Activated CD4-positive, alpha-beta T cell treated with anti-CD3 and anti-CD28 coated beads for 36 hours (primary cell): Measurements from ENCODE around the gene RNU5B-1. TPM values are rescaled to one million over a fixed set of nuclear protein-coding genes. Genes with fewer than 3 reads are reported as not detected.

Experiments used
- ATAC-seq: fragments of 200-7000 bp; cut with Tn5 transposase; one replicate; pipeline ENCODE4 v1.10.0; 2021; ENCODE audit warnings: mild to moderate bottlenecking, moderate library complexity
- CTCF ChIA-PET: fragments of 350-600 bp; sonication (Branson Sonifier 250); formaldehyde crosslinking; loops from one replicate; lab custom pipeline; 2021; ENCODE audit warnings: antibody characterized with exemption; lab: Charles Lee
- POLR2A ChIA-PET: fragments of 350-600 bp; sonication (Branson Sonifier 250); formaldehyde crosslinking; loops from one replicate; lab custom pipeline; 2021; ENCODE audit warnings: antibody characterized with exemption, inconsistent platforms; lab: Charles Lee
- DNase-seq: peaks from one replicate; pipeline ENCODE4 v3.0.0-alpha.2; 2020
- H3K27ac Mint-ChIP-seq: one replicate; pipeline ENCODE4 v1.8.0; 2021; ENCODE audit warnings: mixed read lengths
- H3K27me3 Mint-ChIP-seq: one replicate; pipeline ENCODE4 v1.8.0; 2021; ENCODE audit warnings: mixed read lengths
- H3K36me3 Mint-ChIP-seq: one replicate; pipeline ENCODE4 v1.8.0; 2021; ENCODE audit warnings: low read depth, mixed read lengths
- H3K4me1 Mint-ChIP-seq: one replicate; pipeline ENCODE4 v1.8.0; 2021; ENCODE audit warnings: mixed read lengths
- H3K4me3 Mint-ChIP-seq: one replicate; pipeline ENCODE4 v1.8.0; 2021; ENCODE audit warnings: mild to moderate bottlenecking, moderate library complexity, mixed read lengths
- H3K9me3 Mint-ChIP-seq: one replicate; pipeline ENCODE4 v1.8.0; 2021; ENCODE audit warnings: low read depth, mixed read lengths
- intact Hi-C, 2 experiments: fragments of 100-400 bp; cut with DNase I in 1 of 2; cut with micrococcal nuclease in 1 of 2; formaldehyde crosslinking; loops; one replicate each; pipeline versions ENCODE4 v1.14.2 to v1.15.1; 2022 to 2024; cut with DNase I, micrococcal nuclease
- total RNA-seq, 2 experiments: library from RNA; stranded (reverse); gene quantifications; one replicate each; pipeline ENCODE4 v1.2.3, GENCODE V29; 2021

Gene RNU5B-1
- total RNA-seq, 2 experiments from 2014 or later = not detected

GRCh38 chr15:65334586-65335231 is 30.2 kb downstream of the RNU5B-1 start:
- DNase-seq = no peak
- Mint-ChIP-seq H3K4me1 (no peaks in the 10 kb centered on the region), H3K36me3 (no peaks in the 10 kb centered on the region), H3K9me3 (no peaks in the 10 kb centered on the region), H3K27ac (no peak overlapping the region), H3K27me3 (peaks cover 4% of the 10 kb centered on the region), H3K4me3 (no peak overlapping the region)
- POLR2A ChIA-PET = no interaction called here
- CTCF ChIA-PET = no interaction called here
- ATAC-seq = no peak
- intact Hi-C loops = no loop called here

GRCh38 chr15:65335278-65336055 is 31.0 kb downstream of the RNU5B-1 start:
- H3K4me3 Mint-ChIP-seq = no peak overlapping the region
- no peak for ATAC-seq
- H3K27me3 Mint-ChIP-seq = peaks cover 2% of the 10 kb centered on the region
- no peak for DNase-seq
- H3K36me3 Mint-ChIP-seq = no peaks in the 10 kb centered on the region
- no peaks in the 10 kb centered on the region for H3K4me1 Mint-ChIP-seq
- ChIA-PET POLR2A (interaction anchor here (0.6 kb wide), 1 partner anchor 30 kb away, joined by 5 read pairs; no protein-coding TSS in a partner anchor), CTCF (no interaction called here)
- H3K9me3 Mint-ChIP-seq = no peaks in the 10 kb centered on the region
- intact Hi-C loops = no loop called here
- no peak overlapping the region for H3K27ac Mint-ChIP-seq

DNA sequence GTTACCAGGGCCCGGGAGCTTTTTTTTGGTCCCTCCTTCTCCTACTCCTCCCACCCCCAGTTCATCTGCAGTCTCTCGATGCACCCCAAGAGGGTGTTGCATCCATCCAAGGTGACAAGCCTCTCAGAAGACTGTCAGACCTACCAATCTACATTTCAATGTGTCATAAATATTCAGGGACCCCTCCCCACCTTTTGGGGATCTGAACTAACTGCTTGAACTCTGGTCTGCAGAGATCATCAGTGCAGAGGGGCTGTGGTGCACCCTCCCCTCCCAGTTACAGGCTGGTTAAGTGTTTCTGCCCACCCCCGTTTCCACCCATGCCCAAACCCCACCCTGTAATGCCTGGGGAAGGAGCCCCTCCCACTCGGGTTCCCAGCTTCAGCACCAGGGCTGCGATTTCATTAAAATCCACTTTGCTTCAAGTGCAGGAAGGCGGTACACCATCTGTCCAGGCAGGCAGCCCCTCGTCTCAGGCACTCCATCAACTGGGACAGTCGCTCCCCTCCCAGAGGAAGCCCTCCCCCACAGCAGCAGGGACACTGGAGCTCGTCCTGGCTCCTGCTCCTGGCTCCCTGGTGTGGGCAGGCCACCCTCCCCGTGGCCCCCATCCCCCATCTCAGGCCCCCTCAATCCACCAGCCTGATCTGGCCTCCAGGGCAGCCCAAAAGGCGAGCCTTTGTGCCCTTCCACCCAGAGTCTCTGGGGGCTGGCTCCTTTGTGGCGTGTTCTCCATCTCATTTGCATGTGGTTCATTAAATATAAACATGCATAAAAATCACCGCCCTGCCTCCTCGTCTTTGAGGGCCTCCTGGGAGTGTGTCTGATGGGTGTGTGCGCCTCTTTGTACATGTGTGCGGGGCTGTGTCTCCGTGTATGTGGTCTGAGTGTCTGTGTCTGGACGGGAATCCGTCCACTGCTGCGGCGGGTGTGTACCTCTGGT is 32.3 kb downstream of the RNU5B-1 start:
- ChIA-PET CTCF (interaction anchor here (2.5 kb wide), 1 partner anchor 18 kb away, joined by 11 read pairs; no protein-coding TSS in a partner anchor), POLR2A (interaction anchor here (0.6 kb wide), 1 partner anchor 31 kb away, joined by 5 read pairs; no protein-coding TSS in a partner anchor)
- H3K4me1 Mint-ChIP-seq = no peaks in the 10 kb centered on the region
- H3K9me3 Mint-ChIP-seq = no peaks in the 10 kb centered on the region
- H3K27me3 Mint-ChIP-seq = peaks cover 4% of the 10 kb centered on the region
- DNase-seq (no peak), ATAC-seq (no peak)
- intact Hi-C loops = no loop called here
- H3K27ac Mint-ChIP-seq = no peak overlapping the region
- no peak overlapping the region for H3K4me3 Mint-ChIP-seq
- no peaks in the 10 kb centered on the region for H3K36me3 Mint-ChIP-seq

DNA sequence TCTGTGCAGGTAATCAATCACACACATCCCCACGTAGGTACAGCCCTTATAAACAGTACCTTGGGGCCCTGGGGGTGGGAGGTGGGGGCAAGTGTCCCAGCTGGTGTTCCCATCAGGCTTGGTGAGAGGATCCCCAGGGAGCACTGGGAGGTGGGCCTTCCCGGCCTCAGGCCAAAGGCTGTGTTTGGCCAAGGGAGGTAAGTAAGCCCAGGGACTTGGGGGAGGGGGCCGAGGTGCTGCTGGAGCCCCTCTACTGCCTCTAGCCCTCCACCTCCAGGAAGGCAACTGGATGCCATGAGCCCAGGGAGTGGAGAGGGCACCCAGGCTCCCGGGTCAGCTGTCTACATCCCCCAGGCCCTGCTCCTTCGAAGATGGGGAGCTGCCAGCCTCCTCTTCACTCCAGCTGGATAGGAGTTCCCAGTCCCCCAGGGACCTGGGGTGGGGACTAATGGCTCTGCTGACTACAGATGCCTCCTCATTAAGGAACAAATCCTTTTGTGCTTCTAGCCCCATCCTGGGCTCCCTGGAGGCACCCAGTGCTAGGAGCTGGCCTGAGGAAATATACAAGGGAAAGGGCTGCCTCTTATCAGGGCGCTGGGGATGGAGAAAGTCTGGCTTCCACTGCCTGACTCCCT is 33.1 kb downstream of the RNU5B-1 start:
- H3K27me3 Mint-ChIP-seq = peaks cover 4% of the 10 kb centered on the region
- H3K4me1 Mint-ChIP-seq = no peaks in the 10 kb centered on the region
- ChIA-PET POLR2A (interaction anchor here (1.3 kb wide), 1 partner anchor 33 kb away, joined by 3 read pairs; the partner anchor contains the start of gene RNU5B-1), CTCF (interaction anchor here (0.8 to 2.5 kb wide), 4 partner anchors 12 to 47 kb away, joined by 3 to 11 read pairs (median 4); no protein-coding TSS in a partner anchor)
- H3K4me3 Mint-ChIP-seq = no peak overlapping the region
- H3K27ac Mint-ChIP-seq = no peak overlapping the region
- no peak for DNase-seq
- intact Hi-C loops = no loop called here
- no peak for ATAC-seq
- H3K9me3 Mint-ChIP-seq = no peaks in the 10 kb centered on the region
- no peaks in the 10 kb centered on the region for H3K36me3 Mint-ChIP-seq

DNA sequence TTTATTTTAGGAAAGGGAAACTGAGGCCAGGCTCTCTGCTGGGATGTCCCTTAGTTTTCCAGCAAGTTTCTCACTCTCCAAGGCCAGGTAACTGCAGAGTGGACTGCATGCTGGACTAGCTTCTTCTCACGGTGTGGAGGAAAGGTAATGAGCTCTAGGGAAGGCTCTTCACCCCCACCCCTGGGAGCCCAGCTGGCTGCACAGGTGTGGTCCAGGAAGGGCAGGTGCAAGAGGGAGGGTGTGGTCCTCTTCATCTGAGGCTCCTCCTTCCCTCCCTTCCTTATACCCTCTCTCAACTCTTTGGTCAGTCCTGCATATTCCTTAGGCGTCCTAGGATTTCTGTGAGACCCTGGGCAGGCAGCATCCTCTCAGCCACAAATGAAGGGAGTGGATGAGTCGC is 33.9 kb downstream of the RNU5B-1 start:
- H3K27ac Mint-ChIP-seq = no peak overlapping the region
- ChIA-PET POLR2A (interaction anchor here (1.3 kb wide), 1 partner anchor 34 kb away, joined by 3 read pairs; the partner anchor contains the start of gene RNU5B-1), CTCF (interaction anchor here (0.7 to 2.5 kb wide), 6 partner anchors 11 to 47 kb away, joined by 3 to 11 read pairs (median 3); no protein-coding TSS in a partner anchor)
- ATAC-seq = no peak
- no peak overlapping the region for H3K4me3 Mint-ChIP-seq
- H3K4me1 Mint-ChIP-seq = no peaks in the 10 kb centered on the region
- H3K36me3 Mint-ChIP-seq = no peaks in the 10 kb centered on the region
- no peaks in the 10 kb centered on the region for H3K9me3 Mint-ChIP-seq
- peaks cover 4% of the 10 kb centered on the region for H3K27me3 Mint-ChIP-seq
- DNase-seq = no peak
- intact Hi-C loops = no loop called here

DNA sequence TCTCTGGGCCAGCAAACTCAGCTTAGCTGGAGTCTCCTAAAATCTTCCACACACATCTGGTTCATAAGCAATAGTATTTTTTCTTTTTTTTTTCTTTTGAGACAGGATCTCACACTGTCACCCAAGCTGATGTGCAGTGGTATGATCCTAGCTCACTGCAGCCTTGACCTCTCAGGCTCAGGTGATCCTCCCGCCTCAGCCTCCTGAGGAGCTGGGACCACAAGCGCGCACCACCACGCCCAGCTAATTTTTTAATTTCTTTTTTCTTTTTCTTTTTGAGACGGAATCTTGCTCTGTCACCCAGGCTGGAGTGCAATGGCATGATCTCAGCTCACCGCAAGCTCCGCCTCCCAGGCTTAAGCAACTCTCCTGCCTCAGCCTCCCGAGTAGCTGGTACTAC is 34.3 kb downstream of the RNU5B-1 start:
- no peak for DNase-seq
- ChIA-PET POLR2A (interaction anchor here (1.3 kb wide), 1 partner anchor 34 kb away, joined by 3 read pairs; the partner anchor contains the start of gene RNU5B-1), CTCF (interaction anchor here (0.9 to 2.5 kb wide), 4 partner anchors 11 to 46 kb away, joined by 3 to 11 read pairs (median 4); no protein-coding TSS in a partner anchor)
- H3K9me3 Mint-ChIP-seq = no peaks in the 10 kb centered on the region
- no peak for ATAC-seq
- intact Hi-C loops = no loop called here
- no peak overlapping the region for H3K27ac Mint-ChIP-seq
- peaks cover 4% of the 10 kb centered on the region for H3K27me3 Mint-ChIP-seq
- H3K36me3 Mint-ChIP-seq = no peaks in the 10 kb centered on the region
- no peaks in the 10 kb centered on the region for H3K4me1 Mint-ChIP-seq
- no peak overlapping the region for H3K4me3 Mint-ChIP-seq

- Mint-ChIP-seq H3K36me3 (no peaks in the 10 kb centered on the region), H3K27me3 (peaks cover 2% of the 10 kb centered on the region), H3K4me1 (no peaks in the 10 kb centered on the region), H3K27ac (no peak overlapping the region), H3K9me3 (no peaks in the 10 kb centered on the region), H3K4me3 (no peak overlapping the region)
- POLR2A ChIA-PET = no interaction called here
- DNase-seq (no peak), ATAC-seq (no peak)
- intact Hi-C loops = no loop called here
- CTCF ChIA-PET = no interaction called here
These were observed 34.9 kb downstream of the RNU5B-1 start for GRCh38 chr15:65339416-65339815.

GRCh38 chr15:65339920-65340319 is 35.4 kb downstream of the RNU5B-1 start:
- H3K4me3 Mint-ChIP-seq = no peak overlapping the region

DNA sequence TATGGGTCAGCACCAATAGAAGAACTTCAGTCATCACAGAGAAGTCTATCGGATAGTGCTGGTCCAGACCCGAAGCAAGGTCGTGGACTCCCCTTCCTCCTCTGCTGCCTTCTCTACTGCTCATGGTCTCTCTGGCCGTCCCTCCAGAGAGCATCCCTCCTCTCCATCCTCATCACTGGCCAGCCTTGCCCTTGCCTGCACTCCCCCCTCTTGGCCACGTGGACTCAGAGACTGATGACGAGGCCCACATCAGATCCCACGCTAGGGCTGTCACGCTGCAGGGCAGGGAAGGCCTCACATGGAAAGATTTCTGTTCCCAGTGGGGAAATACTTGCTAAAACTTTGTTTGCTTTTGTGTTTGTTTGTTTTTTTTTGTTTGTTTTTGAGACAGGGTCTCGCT is 38.0 kb downstream of the RNU5B-1 start:
- Mint-ChIP-seq H3K4me3 (no peak overlapping the region), H3K27me3 (peaks cover 2% of the 10 kb centered on the region), H3K4me1 (no peaks in the 10 kb centered on the region), H3K9me3 (no peaks in the 10 kb centered on the region), H3K36me3 (no peaks in the 10 kb centered on the region), H3K27ac (no peak overlapping the region)
- ChIA-PET POLR2A (no interaction called here), CTCF (no interaction called here)
- no peak for DNase-seq
- intact Hi-C loops = no loop called here
- ATAC-seq = no peak

More at GRCh38 chr15:65339920-65340319, 35.4 kb downstream of the RNU5B-1 start:
- POLR2A ChIA-PET = no interaction called here
- no peaks in the 10 kb centered on the region for H3K9me3 Mint-ChIP-seq
- H3K27ac Mint-ChIP-seq = no peak overlapping the region
- CTCF ChIA-PET = no interaction called here
- intact Hi-C loops = no loop called here
- H3K36me3 Mint-ChIP-seq = no peaks in the 10 kb centered on the region
- ATAC-seq (no peak), DNase-seq (no peak)
- peaks cover 2% of the 10 kb centered on the region for H3K27me3 Mint-ChIP-seq
- no peaks in the 10 kb centered on the region for H3K4me1 Mint-ChIP-seq

GRCh38 chr15:65343374-65343981 is 39.0 kb downstream of the RNU5B-1 start:
- Mint-ChIP-seq H3K4me1 (no peaks in the 10 kb centered on the region), H3K27me3 (peaks cover 2% of the 10 kb centered on the region), H3K36me3 (no peaks in the 10 kb centered on the region), H3K4me3 (no peak overlapping the region), H3K9me3 (no peaks in the 10 kb centered on the region), H3K27ac (no peak overlapping the region)
- POLR2A ChIA-PET = no interaction called here
- no peak for ATAC-seq
- intact Hi-C loops = no loop called here
- CTCF ChIA-PET = no interaction called here
- no peak for DNase-seq
